Activated naive CD4-positive, alpha-beta T cell treated with anti-CD3 and anti-CD28 coated beads, Interleukin-2, amount 50 U/mL, for 24 hours (primary cell): ENCODE measurements around the gene BEST3.
"Not testable (repeated sequence)": the region's sequence is repeated elsewhere in the genome, so short reads cannot be mapped to it uniquely, and the experiment has no call there.

ENCODE experiments used
- H3K27ac Mint-ChIP-seq: one replicate; pipeline ENCODE4 v1.8.0; 2021; ENCODE audit warnings: mild to moderate bottlenecking, mixed read lengths
- H3K27me3 Mint-ChIP-seq: one replicate; pipeline ENCODE4 v1.8.0; 2021; ENCODE audit warnings: mixed read lengths
- H3K36me3 Mint-ChIP-seq: one replicate; pipeline ENCODE4 v1.8.0; 2021; ENCODE audit warnings: mixed read lengths
- H3K4me1 Mint-ChIP-seq: one replicate; pipeline ENCODE4 v1.8.0; 2021; ENCODE audit warnings: mixed read lengths
- H3K4me3 Mint-ChIP-seq: one replicate; pipeline ENCODE4 v1.8.0; 2021; ENCODE audit warnings: mild to moderate bottlenecking, mixed read lengths
- H3K9me3 Mint-ChIP-seq: one replicate; pipeline ENCODE4 v1.8.0; 2021; ENCODE audit warnings: mixed read lengths

The BEST3 gene

GRCh38 chr12:69641546-69641945 lies 57.6 kb downstream of the BEST3 start:
- Mint-ChIP-seq H3K27me3 (no peaks in the 10 kb centered on the region), H3K36me3 (no peaks in the 10 kb centered on the region), H3K4me3 (no peak overlapping the region), H3K9me3 (no peaks in the 10 kb centered on the region), H3K27ac (no peak overlapping the region), H3K4me1 (peaks cover 3% of the 10 kb centered on the region)

- peaks cover 3% of the 10 kb centered on the region for H3K4me1 Mint-ChIP-seq
Observed at GRCh38 chr12:69639400-69640016, 59.6 kb downstream of the BEST3 start.

GRCh38 chr12:69633061-69633460 lies 66.0 kb downstream of the BEST3 start:
- H3K36me3 Mint-ChIP-seq: no peaks in the 10 kb centered on the region
- no peaks in the 10 kb centered on the region for H3K27me3 Mint-ChIP-seq
- no peaks in the 10 kb centered on the region for H3K9me3 Mint-ChIP-seq
- no peak overlapping the region for H3K27ac Mint-ChIP-seq
- no peaks in the 10 kb centered on the region for H3K4me1 Mint-ChIP-seq
- H3K4me3 Mint-ChIP-seq: no peak overlapping the region

More at GRCh38 chr12:69639400-69640016, 59.6 kb downstream of the BEST3 start:
- H3K27ac Mint-ChIP-seq: no peak overlapping the region
- no peaks in the 10 kb centered on the region for H3K9me3 Mint-ChIP-seq
- no peak overlapping the region for H3K4me3 Mint-ChIP-seq
- H3K27me3 Mint-ChIP-seq: no peaks in the 10 kb centered on the region
- no peaks in the 10 kb centered on the region for H3K36me3 Mint-ChIP-seq

GRCh38 chr12:69630191-69630590 lies 68.9 kb downstream of the BEST3 start:
- H3K9me3 Mint-ChIP-seq: no peaks in the 10 kb centered on the region
- H3K27ac Mint-ChIP-seq: no peak overlapping the region
- H3K4me3 Mint-ChIP-seq: no peak overlapping the region
- H3K4me1 Mint-ChIP-seq: no peaks in the 10 kb centered on the region
- no peaks in the 10 kb centered on the region for H3K27me3 Mint-ChIP-seq
- no peaks in the 10 kb centered on the region for H3K36me3 Mint-ChIP-seq

GRCh38 chr12:69627501-69627900 lies 71.6 kb downstream of the BEST3 start:
- no peaks in the 10 kb centered on the region for H3K4me1 Mint-ChIP-seq
- H3K36me3 Mint-ChIP-seq: no peaks in the 10 kb centered on the region
- no peak overlapping the region for H3K4me3 Mint-ChIP-seq
- no peak overlapping the region for H3K27ac Mint-ChIP-seq
- H3K9me3 Mint-ChIP-seq: no peaks in the 10 kb centered on the region
- no peaks in the 10 kb centered on the region for H3K27me3 Mint-ChIP-seq

- no peaks in the 10 kb centered on the region for H3K36me3 Mint-ChIP-seq
- no peaks in the 10 kb centered on the region for H3K4me1 Mint-ChIP-seq
- no peaks in the 10 kb centered on the region for H3K9me3 Mint-ChIP-seq
- no peak overlapping the region for H3K4me3 Mint-ChIP-seq
- H3K27me3 Mint-ChIP-seq: no peaks in the 10 kb centered on the region
- H3K27ac Mint-ChIP-seq: no peak overlapping the region
Observed at GRCh38 chr12:69623970-69624369, 75.1 kb downstream of the BEST3 start.

GRCh38 chr12:69621551-69621950 lies 77.6 kb downstream of the BEST3 start:
- H3K27me3 Mint-ChIP-seq: no peaks in the 10 kb centered on the region
- no peaks in the 10 kb centered on the region for H3K4me1 Mint-ChIP-seq
- H3K4me3 Mint-ChIP-seq: no peak overlapping the region
- H3K9me3 Mint-ChIP-seq: no peaks in the 10 kb centered on the region
- H3K27ac Mint-ChIP-seq: no peak overlapping the region
- H3K36me3 Mint-ChIP-seq: no peaks in the 10 kb centered on the region

- Mint-ChIP-seq H3K36me3 (no peaks in the 10 kb centered on the region), H3K27ac (no peak overlapping the region), H3K4me1 (no peaks in the 10 kb centered on the region), H3K27me3 (no peaks in the 10 kb centered on the region), H3K9me3 (no peaks in the 10 kb centered on the region), H3K4me3 (no peak overlapping the region)
Observed at GRCh38 chr12:69620921-69621320, 78.2 kb downstream of the BEST3 start.

- H3K4me1 Mint-ChIP-seq: no peaks in the 10 kb centered on the region
- H3K36me3 Mint-ChIP-seq: no peaks in the 10 kb centered on the region
Observed at GRCh38 chr12:69620077-69620476, 79.0 kb downstream of the BEST3 start.

GRCh38 chr12:69619050-69619449 lies 80.1 kb downstream of the BEST3 start:
- Mint-ChIP-seq H3K27ac (no peak overlapping the region), H3K36me3 (no peaks in the 10 kb centered on the region), H3K4me3 (no peak overlapping the region), H3K9me3 (no peaks in the 10 kb centered on the region), H3K27me3 (no peaks in the 10 kb centered on the region), H3K4me1 (no peaks in the 10 kb centered on the region)

More at GRCh38 chr12:69620077-69620476, 79.0 kb downstream of the BEST3 start:
- Mint-ChIP-seq H3K27ac (no peak overlapping the region), H3K9me3 (no peaks in the 10 kb centered on the region), H3K4me3 (no peak overlapping the region), H3K27me3 (no peaks in the 10 kb centered on the region)

GRCh38 chr12:69616025-69616424 lies 83.1 kb downstream of the BEST3 start:
- H3K27me3 Mint-ChIP-seq: peaks cover 2% of the 10 kb centered on the region
- no peaks in the 10 kb centered on the region for H3K4me1 Mint-ChIP-seq
- H3K4me3 Mint-ChIP-seq: no peak overlapping the region
- H3K9me3 Mint-ChIP-seq: no peaks in the 10 kb centered on the region
- H3K36me3 Mint-ChIP-seq: no peaks in the 10 kb centered on the region
- H3K27ac Mint-ChIP-seq: no peak overlapping the region

- Mint-ChIP-seq H3K9me3 (no peaks in the 10 kb centered on the region), H3K4me1 (no peaks in the 10 kb centered on the region), H3K27me3 (peaks cover 2% of the 10 kb centered on the region), H3K4me3 (no peak overlapping the region), H3K36me3 (no peaks in the 10 kb centered on the region), H3K27ac (no peak overlapping the region)
Observed at GRCh38 chr12:69613351-69613750, 85.8 kb downstream of the BEST3 start.

GRCh38 chr12:69610729-69611128 lies 88.4 kb downstream of the BEST3 start, which contains the start of gene LRRC10:
Gene LRRC10, minus strand, starts transcription at chr12:69610907. Its CDS starts 69 bp downstream, at chr12:69610838.
- Mint-ChIP-seq H3K4me3 (no peak within 1 kb of the TSS), H3K36me3 (no peaks in the 10 kb centered on the region), H3K9me3 (no peaks in the 10 kb centered on the region), H3K4me1 (no peaks in the 10 kb centered on the region), H3K27me3 (peaks cover 2% of the 10 kb centered on the region), H3K27ac (no peak within 1 kb of the TSS)

GRCh38 chr12:69610126-69610525 lies 89.0 kb downstream of the BEST3 start:
- Mint-ChIP-seq H3K27me3 (peaks cover 2% of the 10 kb centered on the region), H3K36me3 (no peaks in the 10 kb centered on the region), H3K27ac (no peak overlapping the region), H3K4me1 (no peaks in the 10 kb centered on the region), H3K9me3 (no peaks in the 10 kb centered on the region), H3K4me3 (no peak overlapping the region)

GRCh38 chr12:69608114-69608513 lies 91.0 kb downstream of the BEST3 start:
- no peak overlapping the region for H3K4me3 Mint-ChIP-seq
- H3K4me1 Mint-ChIP-seq: no peaks in the 10 kb centered on the region
- no peak overlapping the region for H3K27ac Mint-ChIP-seq
- H3K27me3 Mint-ChIP-seq: peaks cover 2% of the 10 kb centered on the region
- H3K36me3 Mint-ChIP-seq: peaks cover 4% of the 10 kb centered on the region
- no peaks in the 10 kb centered on the region for H3K9me3 Mint-ChIP-seq

- not testable (repeated sequence) for H3K9me3 Mint-ChIP-seq, H3K27ac Mint-ChIP-seq, H3K4me1 Mint-ChIP-seq, H3K27me3 Mint-ChIP-seq, H3K4me3 Mint-ChIP-seq
- peaks cover 25% of the 10 kb centered on the region for H3K36me3 Mint-ChIP-seq
Observed at GRCh38 chr12:69604275-69604674, 94.8 kb downstream of the BEST3 start.
